Measurements from ENCODE around the gene MDH1. TPM values are rescaled to one million over a fixed set of nuclear protein-coding genes. Genes with fewer than 3 reads are reported as not detected.

Gene MDH1
- total and polyA plus RNA-seq, 9 of the 15 experiments (the other 6 are each of a cell fraction or from before 2014, with no cell fraction given): 191 to 1,225 (median 284) TPM

- peak; percentile 91 for TF ChIP-seq ZBTB40 (IDR thresholded peaks at IDR 0.05)
- no peak for TF ChIP-seq ZBTB40 (CRISPR knock-in tag; IDR thresholded peaks at IDR 0.05)
- TF ChIP-seq CSDE1 (IDR thresholded peaks at IDR 0.05): no peak
- peak; percentile 65 for TF ChIP-seq ATF3 (IDR thresholded peaks at IDR 0.05)
- TF ChIP-seq ATF3 (CRISPR knock-in tag; conservative IDR thresholded peaks at IDR 0.05): no peak
- TF ChIP-seq PYGO2 (tag; IDR thresholded peaks at IDR 0.05): peak; percentile 87
- no peak for TF ChIP-seq GTF2B (IDR thresholded peaks at IDR 0.05; ENCODE audit: extremely low read depth, insufficient read length)
- TF ChIP-seq ZKSCAN8 (CRISPR knock-in tag; IDR thresholded peaks at IDR 0.05): 0 out of 2 replicates have a peak, but pooled peaks have one; percentile 37
- TF ChIP-seq, protein P1, sequence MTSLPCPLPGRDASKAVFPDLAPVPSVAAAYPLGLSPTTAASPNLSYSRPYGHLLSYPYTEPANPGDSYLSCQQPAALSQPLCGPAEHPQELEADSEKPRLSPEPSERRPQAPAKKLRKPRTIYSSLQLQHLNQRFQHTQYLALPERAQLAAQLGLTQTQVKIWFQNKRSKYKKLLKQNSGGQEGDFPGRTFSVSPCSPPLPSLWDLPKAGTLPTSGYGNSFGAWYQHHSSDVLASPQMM (CRISPR knock-in tag; IDR thresholded peaks at IDR 0.05): no peak
- TF ChIP-seq ZC3H11A (IDR thresholded peaks at IDR 0.05; ENCODE audit: low read depth, low read length): peak; percentile 47; the same call in 1 of the 2 replicates
- no peak for TF ChIP-seq HNRNPUL1 (IDR thresholded peaks at IDR 0.05; ENCODE audit: low read length)
- no peak; a peak in 1 of 4 replicates for TF ChIP-seq SRF (CRISPR knock-in tag; IDR thresholded peaks at IDR 0.05)
- TF ChIP-seq POLR2H (tag; IDR thresholded peaks at IDR 0.05; ENCODE audit: low read depth): peak; percentile 81
- TF ChIP-seq ADNP (tag; IDR thresholded peaks at IDR 0.05): no peak
- peak; percentile 91 for TF ChIP-seq DMBX1 (CRISPR knock-in tag; IDR thresholded peaks at IDR 0.05; ENCODE audit: borderline replicate concordance)
- no peak for TF ChIP-seq CHD4 (IDR thresholded peaks at IDR 0.05; ENCODE audit: insufficient read depth, insufficient replicate concordance, low read depth, low read length, poor library complexity, severe bottlenecking)
Measured at GRCh38 chr2:63588385-63589147, at the start of gene MDH1, which contains the start of gene WDPCP (continued).

Measured in K562 (cell line).